HG02642 (cell line): ENCODE measurements around the gene TOX2.
"Not testable (repeated sequence)": the region's sequence is repeated elsewhere in the genome, so short reads cannot be mapped to it uniquely, and the experiment has no call there.

ENCODE experiments used
- ATAC-seq: cut with Tn5 transposase; IDR thresholded peaks from one replicate; pipeline ENCODE4 v1.9.1; 2021; ENCODE audit warnings: mild to moderate bottlenecking; ENCODE audit not compliant: unreplicated experiment, poor library complexity

Gene TOX2

GRCh38 chr20:44044712-44045111 is 130.1 kb downstream of the TOX2 start:
- not testable (repeated sequence) for ATAC-seq

- no peak for ATAC-seq
Observed at GRCh38 chr20:44050327-44050726, 135.7 kb downstream of the TOX2 start.

- no peak for ATAC-seq
Observed at GRCh38 chr20:44050925-44051660, 136.4 kb downstream of the TOX2 start.

- no peak for ATAC-seq
Observed at GRCh38 chr20:44051661-44052000, 137.0 kb downstream of the TOX2 start.

- ATAC-seq, result no peak
Observed at GRCh38 chr20:44052166-44052565, 137.5 kb downstream of the TOX2 start.

- ATAC-seq, result no peak
Observed at GRCh38 chr20:44053046-44053445, 138.4 kb downstream of the TOX2 start.

GRCh38 chr20:44054118-44054517 is 139.5 kb downstream of the TOX2 start:
- no peak for ATAC-seq

GRCh38 chr20:44054849-44055248 is 140.2 kb downstream of the TOX2 start:
- ATAC-seq, result no peak

- no peak for ATAC-seq
Observed at GRCh38 chr20:44056010-44056698, 141.5 kb downstream of the TOX2 start.

- no peak for ATAC-seq
Observed at GRCh38 chr20:44057698-44058675, 143.3 kb downstream of the TOX2 start.

GRCh38 chr20:44064501-44065400 is 150.1 kb downstream of the TOX2 start:
- ATAC-seq, result no peak

- ATAC-seq, result no peak
Observed at GRCh38 chr20:44065401-44066340, 151.0 kb downstream of the TOX2 start.

- no peak for ATAC-seq
Observed at GRCh38 chr20:44066645-44067606, 152.3 kb downstream of the TOX2 start.

GRCh38 chr20:44067650-44068081 is 153.0 kb downstream of the TOX2 start:
- no peak for ATAC-seq

- no peak for ATAC-seq
Observed at GRCh38 chr20:44068316-44069201, 153.9 kb downstream of the TOX2 start.

GRCh38 chr20:44069203-44070011 is 154.8 kb downstream of the TOX2 start:
- peak; percentile 54 for ATAC-seq
